ENCODE measurements around the gene KIAA1755. TPM values are rescaled to one million over a fixed set of nuclear protein-coding genes. Genes with fewer than 3 reads are reported as not detected.

The KIAA1755 gene
- total and polyA plus RNA-seq, 2 experiments from 2014 or later: 4.0 to 5.1 TPM

GRCh38 chr20:38222231-38222922 is 38.2 kb downstream of the KIAA1755 start:
- Histone ChIP-seq H3K27me3 (replicated peaks; ENCODE audit: insufficient read depth) (no peaks in the 10 kb centered on the region), H3K27ac (no peak overlapping the region), H2AFZ (no peak overlapping the region), H3K4me3 (no peak overlapping the region), H4K20me1 (ENCODE audit: insufficient read depth) (no peaks in the 10 kb centered on the region), H3K79me2 (ENCODE audit: insufficient read depth) (no peaks in the 10 kb centered on the region), H3K4me2 (ENCODE audit: unreplicated experiment) (no peak overlapping the region), H3K36me3 (ENCODE audit: low read depth) (no peaks in the 10 kb centered on the region), H3K9ac (no peak overlapping the region), H3K9me2 (ENCODE audit: insufficient read depth) (no peaks in the 10 kb centered on the region), H3K9me3 (ENCODE audit: low read depth) (no peaks in the 10 kb centered on the region), H3K4me1 (ENCODE audit: insufficient read depth) (peaks cover 14% of the 10 kb centered on the region), H3F3A (ENCODE audit: insufficient read depth) (peaks cover 12% of the 10 kb centered on the region)
- no peak for TF ChIP-seq EZH2phosphoT487 (IDR thresholded peaks at IDR 0.05; ENCODE audit: insufficient read depth, low read depth)
- TF ChIP-seq EZH2 (IDR thresholded peaks at IDR 0.05; ENCODE audit: insufficient read depth, poor library complexity, severe bottlenecking): no peak
- 51 to 59% methylated on average over 12 of the region's 12 CpGs for WGBS, 2 experiments (ENCODE audit: low coverage in 1 of 2, low lambda C conversion rate in 2 of 2, missing lambda C conversion rate in 2 of 2)
- DNase-seq: peak; percentile 69
- in situ Hi-C loops (cut with MboI): loop anchor here (5.0 kb wide), 1 partner anchor 150 kb away; no protein-coding TSS in a partner anchor

- in situ Hi-C loops (cut with MboI): loop anchor here (5.0 kb wide), 1 partner anchor 149 kb away; no protein-coding TSS in a partner anchor
- no peak for TF ChIP-seq EZH2phosphoT487 (IDR thresholded peaks at IDR 0.05; ENCODE audit: insufficient read depth, low read depth)
- TF ChIP-seq EZH2 (IDR thresholded peaks at IDR 0.05; ENCODE audit: insufficient read depth, poor library complexity, severe bottlenecking): no peak
- Histone ChIP-seq H3K4me3 (no peak overlapping the region), H3K4me2 (ENCODE audit: unreplicated experiment) (peak overlapping the region; percentile 59), H3K27me3 (replicated peaks; ENCODE audit: insufficient read depth) (no peaks in the 10 kb centered on the region), H3K4me1 (ENCODE audit: insufficient read depth) (peaks cover 25% of the 10 kb centered on the region), H3K36me3 (ENCODE audit: low read depth) (no peaks in the 10 kb centered on the region), H2AFZ (no peak overlapping the region), H3F3A (ENCODE audit: insufficient read depth) (peaks cover 12% of the 10 kb centered on the region), H3K79me2 (ENCODE audit: insufficient read depth) (no peaks in the 10 kb centered on the region), H3K9me3 (ENCODE audit: low read depth) (no peaks in the 10 kb centered on the region), H4K20me1 (ENCODE audit: insufficient read depth) (no peaks in the 10 kb centered on the region), H3K9ac (no peak overlapping the region), H3K9me2 (ENCODE audit: insufficient read depth) (no peaks in the 10 kb centered on the region), H3K27ac (no peak overlapping the region)
- DNase-seq: peak; percentile 68
- 15 to 34% methylated on average over 6 to 11 of the region's 11 CpGs for WGBS, 2 experiments (ENCODE audit: low coverage in 1 of 2, low lambda C conversion rate in 2 of 2, missing lambda C conversion rate in 2 of 2)
Observed at GRCh38 chr20:38221119-38221589, 39.4 kb downstream of the KIAA1755 start.

GRCh38 chr20:38220587-38221118 is 39.9 kb downstream of the KIAA1755 start:
- in situ Hi-C loops (cut with MboI): loop anchor here (5.0 kb wide), 1 partner anchor 148 kb away; no protein-coding TSS in a partner anchor
- H3K36me3 ChIP-seq (ENCODE audit: low read depth): no peaks in the 10 kb centered on the region
- H3K9ac ChIP-seq: no peak overlapping the region
- no peaks in the 10 kb centered on the region for H3K27me3 ChIP-seq (replicated peaks; ENCODE audit: insufficient read depth)
- no peak overlapping the region for H3K4me3 ChIP-seq
- H3K79me2 ChIP-seq (ENCODE audit: insufficient read depth): no peaks in the 10 kb centered on the region
- no peak overlapping the region for H2AFZ ChIP-seq
- WGBS, 2 experiments (ENCODE audit: low coverage in 1 of 2, low lambda C conversion rate in 2 of 2, missing lambda C conversion rate in 2 of 2): 89% methylated on average over 11 of the region's 11 CpGs
- H3K9me2 ChIP-seq (ENCODE audit: insufficient read depth): no peaks in the 10 kb centered on the region
- no peaks in the 10 kb centered on the region for H3K9me3 ChIP-seq (ENCODE audit: low read depth)
- H3K27ac ChIP-seq: no peak overlapping the region
- peaks cover 25% of the 10 kb centered on the region for H3K4me1 ChIP-seq (ENCODE audit: insufficient read depth)
- H3K4me2 ChIP-seq (ENCODE audit: unreplicated experiment): peak overlapping the region; percentile 59
- TF ChIP-seq EZH2phosphoT487 (IDR thresholded peaks at IDR 0.05; ENCODE audit: insufficient read depth, low read depth) (no peak), EZH2 (IDR thresholded peaks at IDR 0.05; ENCODE audit: insufficient read depth, poor library complexity, severe bottlenecking) (no peak)
- no peak for DNase-seq
- peaks cover 12% of the 10 kb centered on the region for H3F3A ChIP-seq (ENCODE audit: insufficient read depth)
- H4K20me1 ChIP-seq (ENCODE audit: insufficient read depth): no peaks in the 10 kb centered on the region

GRCh38 chr20:38219006-38219950 is 41.3 kb downstream of the KIAA1755 start:
- Histone ChIP-seq H3K79me2 (ENCODE audit: insufficient read depth) (no peaks in the 10 kb centered on the region), H3K27me3 (replicated peaks; ENCODE audit: insufficient read depth) (no peaks in the 10 kb centered on the region), H2AFZ (no peak overlapping the region), H4K20me1 (ENCODE audit: insufficient read depth) (no peaks in the 10 kb centered on the region), H3K36me3 (ENCODE audit: low read depth) (no peaks in the 10 kb centered on the region), H3K27ac (no peak overlapping the region), H3K4me2 (ENCODE audit: unreplicated experiment) (no peak overlapping the region), H3F3A (ENCODE audit: insufficient read depth) (peaks cover 12% of the 10 kb centered on the region), H3K4me3 (no peak overlapping the region), H3K9me2 (ENCODE audit: insufficient read depth) (no peaks in the 10 kb centered on the region), H3K9ac (no peak overlapping the region), H3K9me3 (ENCODE audit: low read depth) (no peaks in the 10 kb centered on the region), H3K4me1 (ENCODE audit: insufficient read depth) (peaks cover 25% of the 10 kb centered on the region)
- TF ChIP-seq EZH2 (IDR thresholded peaks at IDR 0.05; ENCODE audit: insufficient read depth, poor library complexity, severe bottlenecking) (no peak), EZH2phosphoT487 (IDR thresholded peaks at IDR 0.05; ENCODE audit: insufficient read depth, low read depth) (no peak)
- DNase-seq: no peak
- WGBS, 2 experiments (ENCODE audit: low coverage in 1 of 2, low lambda C conversion rate in 2 of 2, missing lambda C conversion rate in 2 of 2): 91 to 92% methylated on average over 19 of the region's 19 CpGs
- in situ Hi-C loops (cut with MboI): no loop called here
